ENCODE results near the gene AXIN1.

AXIN1 gene

DNA sequence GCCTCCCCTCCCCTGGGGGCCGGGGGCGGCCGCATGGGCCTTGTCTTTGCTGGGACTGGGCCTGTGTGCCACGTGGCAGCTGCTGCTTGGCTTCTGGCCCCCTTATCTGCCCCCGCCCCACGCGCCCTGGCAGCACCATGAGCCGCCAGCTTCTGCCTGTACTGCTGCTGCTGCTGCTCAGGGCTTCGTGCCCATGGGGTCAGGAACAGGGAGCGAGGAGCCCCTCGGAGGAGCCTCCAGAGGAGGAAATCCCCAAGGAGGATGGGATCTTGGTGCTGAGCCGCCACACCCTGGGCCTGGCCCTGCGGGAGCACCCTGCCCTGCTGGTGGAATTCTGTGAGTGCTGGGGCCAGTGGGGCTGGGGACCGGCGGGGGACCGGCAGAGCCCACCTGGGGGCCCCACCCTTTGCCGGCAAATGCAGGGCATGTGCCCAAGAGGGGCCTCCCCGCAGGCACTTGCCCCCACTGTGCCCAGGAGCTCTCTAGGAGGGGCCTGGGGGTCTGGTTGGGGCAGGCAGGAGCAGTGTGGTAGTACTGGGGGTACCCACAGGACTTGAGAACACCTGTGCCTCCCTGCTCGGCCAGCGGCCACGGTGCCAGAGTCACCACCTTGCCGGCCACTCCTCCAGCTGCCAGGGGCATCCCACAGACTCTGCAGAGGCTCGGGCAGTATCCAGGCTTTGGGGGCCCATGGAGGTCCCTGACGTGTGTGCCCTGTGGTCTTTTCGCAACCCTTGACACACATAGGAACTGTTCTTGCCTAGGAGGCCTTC lies 69.3 kb downstream of the AXIN1 start, which contains the start of gene PDIA2:
Gene PDIA2 (plus strand): TSS at position 132 of the 773 bp plus-strand sequence. CDS start 6 bp downstream, at position 138.
- WGBS: 89% methylated on average over 25 of the region's 25 CpGs
- Histone ChIP-seq H3K36me3 (ENCODE audit: insufficient read depth, low read length) (peaks cover 19% of the 10 kb centered on the region), H3K9me3 (ENCODE audit: insufficient read depth, low read depth, low read length) (no peaks in the 10 kb centered on the region), H3K9ac (ENCODE audit: low read depth, low read length) (no peak within 1 kb of the TSS), H3K4me3 (ENCODE audit: low read length) (no peak within 1 kb of the TSS), H3K27me3 (ENCODE audit: insufficient read depth, low read length) (peaks cover 35% of the 10 kb centered on the region), H3K4me1 (ENCODE audit: insufficient read depth, low read length) (no peaks in the 10 kb centered on the region), H3K27ac (ENCODE audit: low read depth, low read length) (no peak within 1 kb of the TSS)

DNA sequence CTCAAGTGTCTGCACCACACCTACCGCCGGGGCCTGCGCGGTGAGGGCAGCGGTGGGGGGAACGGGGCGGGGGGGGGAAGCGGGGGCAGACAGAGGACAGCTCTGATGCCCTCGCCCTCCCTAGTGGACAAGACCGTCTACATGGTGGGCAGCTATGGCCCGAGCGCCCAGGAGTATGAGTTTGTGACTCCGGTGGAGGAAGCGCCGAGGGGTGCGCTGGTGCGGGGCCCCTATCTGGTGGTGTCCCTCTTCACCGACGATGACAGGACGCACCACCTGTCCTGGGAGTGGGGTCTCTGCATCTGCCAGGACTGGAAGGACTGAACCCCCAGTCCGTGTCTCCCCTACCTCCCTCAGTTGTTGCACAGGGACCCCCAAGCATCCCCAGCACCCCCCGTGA lies 70.0 kb downstream of the AXIN1 start:
- 96% methylated on average over 22 of the region's 22 CpGs for WGBS
- H3K9ac ChIP-seq (ENCODE audit: low read depth, low read length): no peak overlapping the region

DNA sequence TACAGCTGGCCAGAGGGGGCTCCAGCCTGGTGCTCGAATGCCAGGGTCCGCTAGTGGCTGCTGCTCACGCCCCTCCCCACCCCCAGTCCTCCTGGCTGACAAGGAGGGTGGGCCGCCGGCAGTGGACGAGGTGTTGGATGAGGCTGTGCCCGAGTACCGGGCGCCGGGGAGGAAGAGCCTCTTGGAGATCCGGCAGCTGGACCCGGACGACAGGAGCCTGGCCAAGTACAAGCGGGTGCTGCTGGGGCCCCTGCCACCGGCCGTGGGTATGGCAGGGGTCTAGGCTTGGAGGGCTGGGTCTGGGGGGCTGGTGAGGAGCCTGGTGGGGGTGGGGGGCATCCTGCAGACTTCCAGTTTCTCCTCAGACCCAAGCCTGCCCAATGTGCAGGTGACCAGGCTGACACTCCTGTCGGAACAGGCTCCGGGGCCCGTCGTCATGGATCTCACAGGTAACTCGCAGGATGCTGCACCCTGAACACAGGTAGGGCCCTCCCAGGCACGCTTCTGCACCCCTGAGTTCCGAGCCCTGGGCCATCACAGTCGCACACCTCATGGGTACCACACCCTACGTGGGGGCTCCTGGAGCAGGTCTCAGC lies 70.8 kb downstream of the AXIN1 start:
- Histone ChIP-seq H3K9ac (ENCODE audit: low read depth, low read length) (no peak overlapping the region), H3K9me3 (ENCODE audit: insufficient read depth, low read depth, low read length) (no peaks in the 10 kb centered on the region), H3K27ac (ENCODE audit: low read depth, low read length) (no peak overlapping the region), H3K27me3 (ENCODE audit: insufficient read depth, low read length) (peaks cover 42% of the 10 kb centered on the region), H3K4me3 (ENCODE audit: low read length) (no peak overlapping the region), H3K36me3 (ENCODE audit: insufficient read depth, low read length) (peaks cover 5% of the 10 kb centered on the region; the same call in 1 of the 2 replicates), H3K4me1 (ENCODE audit: insufficient read depth, low read length) (no peaks in the 10 kb centered on the region)
- 90% methylated on average over 25 of the region's 25 CpGs for WGBS

More for the DNA sequence above, 70.0 kb downstream of the AXIN1 start:
- H3K27ac ChIP-seq (ENCODE audit: low read depth, low read length): no peak overlapping the region
- H3K36me3 ChIP-seq (ENCODE audit: insufficient read depth, low read length): peaks cover 12% of the 10 kb centered on the region; the same call in 1 of the 2 replicates
- H3K27me3 ChIP-seq (ENCODE audit: insufficient read depth, low read length): peaks cover 38% of the 10 kb centered on the region
- no peaks in the 10 kb centered on the region for H3K9me3 ChIP-seq (ENCODE audit: insufficient read depth, low read depth, low read length)
- H3K4me1 ChIP-seq (ENCODE audit: insufficient read depth, low read length): no peaks in the 10 kb centered on the region
- H3K4me3 ChIP-seq (ENCODE audit: low read length): no peak overlapping the region

DNA sequence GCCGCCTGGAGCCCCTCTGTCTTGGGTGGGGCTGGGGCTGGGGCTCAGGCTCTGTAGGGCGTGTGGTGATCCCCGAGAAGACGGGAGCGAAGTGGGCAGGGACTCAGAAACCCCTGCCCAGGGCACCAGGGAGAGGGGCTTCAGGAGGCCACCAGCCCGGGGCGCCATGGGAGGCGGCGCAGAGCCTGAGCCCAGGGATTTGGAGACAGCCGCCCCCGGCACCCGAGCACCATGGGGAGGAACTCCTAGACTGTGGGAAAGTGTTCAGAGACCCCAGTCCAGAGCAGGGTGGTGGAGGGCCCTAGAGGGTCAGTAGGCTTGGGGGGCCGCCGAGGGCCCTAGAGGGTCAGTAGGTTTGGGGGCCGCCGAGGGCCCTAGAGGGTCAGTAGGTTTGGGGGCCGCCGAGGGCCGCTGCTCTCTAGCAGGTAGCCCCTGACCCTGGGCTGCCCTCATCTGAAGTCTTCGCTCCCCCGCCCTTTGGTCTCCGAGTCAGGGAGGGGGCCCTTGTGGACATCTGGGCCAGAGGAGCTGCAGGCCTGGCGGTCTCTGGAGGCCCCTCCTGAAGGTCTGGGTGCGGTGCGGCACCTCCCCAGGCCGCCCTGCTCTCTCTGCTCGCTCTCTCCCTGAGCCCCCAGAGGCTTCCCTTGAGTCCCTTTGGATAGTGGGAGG lies 71.4 kb downstream of the AXIN1 start:
- Histone ChIP-seq H3K36me3 (ENCODE audit: insufficient read depth, low read length) (no peaks in the 10 kb centered on the region), H3K4me3 (ENCODE audit: low read length) (peak overlapping the region; percentile 52), H3K27ac (ENCODE audit: low read depth, low read length) (no peak overlapping the region), H3K9ac (ENCODE audit: low read depth, low read length) (peak overlapping the region; percentile 67; the same call in 1 of the 2 replicates), H3K27me3 (ENCODE audit: insufficient read depth, low read length) (peaks cover 48% of the 10 kb centered on the region), H3K9me3 (ENCODE audit: insufficient read depth, low read depth, low read length) (no peaks in the 10 kb centered on the region), H3K4me1 (ENCODE audit: insufficient read depth, low read length) (no peaks in the 10 kb centered on the region)
- 63% methylated on average over 27 of the region's 27 CpGs for WGBS

GRCh38 chr16:280552-280951 lies 72.0 kb downstream of the AXIN1 start, which contains the start of gene ARHGDIG:
Gene ARHGDIG, plus strand, starts transcription at chr16:280591. Its CDS starts 90 bp downstream, at chr16:280681.
- H3K27ac ChIP-seq (ENCODE audit: low read depth, low read length): no peak within 1 kb of the TSS
- under 1% methylated on average over 54 of the region's 54 CpGs for WGBS
- H3K4me1 ChIP-seq (ENCODE audit: insufficient read depth, low read length): no peaks in the 10 kb centered on the region
- no peaks in the 10 kb centered on the region for H3K36me3 ChIP-seq (ENCODE audit: insufficient read depth, low read length)
- peak within 1 kb of the TSS; percentile 52 for H3K4me3 ChIP-seq (ENCODE audit: low read length)
- peaks cover 52% of the 10 kb centered on the region for H3K27me3 ChIP-seq (ENCODE audit: insufficient read depth, low read length)
- no peaks in the 10 kb centered on the region for H3K9me3 ChIP-seq (ENCODE audit: insufficient read depth, low read depth, low read length)
- peak within 1 kb of the TSS; percentile 67; the same call in 1 of the 2 replicates for H3K9ac ChIP-seq (ENCODE audit: low read depth, low read length)

DNA sequence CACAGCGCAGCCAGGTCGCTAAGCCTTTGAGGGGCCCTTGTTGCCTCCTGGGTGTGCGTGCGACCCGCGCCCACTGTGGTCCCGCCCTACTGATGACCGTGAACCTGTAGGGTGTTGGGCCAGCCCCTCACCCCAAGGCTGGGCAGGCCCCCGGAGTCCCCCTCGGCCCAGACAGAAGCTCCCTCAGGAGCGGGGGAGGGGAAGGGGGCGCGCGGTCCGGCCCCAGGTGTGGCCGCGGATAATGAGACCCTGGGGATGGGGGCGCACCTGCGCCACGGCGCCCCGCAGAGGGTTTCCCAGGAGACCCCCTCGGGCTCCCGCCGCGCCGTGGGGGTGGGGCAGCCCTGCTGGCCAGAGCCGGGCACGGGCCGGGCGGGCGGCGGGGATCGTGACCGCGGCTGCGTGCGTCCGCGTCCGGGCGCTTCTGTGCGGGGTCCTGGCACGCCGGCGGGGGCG lies 72.5 kb downstream of the AXIN1 start:
- no peaks in the 10 kb centered on the region for H3K36me3 ChIP-seq (ENCODE audit: insufficient read depth, low read length)
- H3K27ac ChIP-seq (ENCODE audit: low read depth, low read length): no peak overlapping the region
- 9% methylated on average over 47 of the region's 47 CpGs for WGBS
- peaks cover 56% of the 10 kb centered on the region for H3K27me3 ChIP-seq (ENCODE audit: insufficient read depth, low read length)
- H3K4me3 ChIP-seq (ENCODE audit: low read length): peak overlapping the region; percentile 44
- H3K9me3 ChIP-seq (ENCODE audit: insufficient read depth, low read depth, low read length): no peaks in the 10 kb centered on the region
- no peaks in the 10 kb centered on the region for H3K4me1 ChIP-seq (ENCODE audit: insufficient read depth, low read length)
- H3K9ac ChIP-seq (ENCODE audit: low read depth, low read length): no peak overlapping the region

- peaks cover 61% of the 10 kb centered on the region for H3K27me3 ChIP-seq (ENCODE audit: insufficient read depth, low read length)
- 80% methylated on average over 7 of the region's 7 CpGs for WGBS
- H3K4me3 ChIP-seq (ENCODE audit: low read length): no peak overlapping the region
Observed at GRCh38 chr16:279531-279930, 73.0 kb downstream of the AXIN1 start.

GRCh38 chr16:278863-279366 lies 73.6 kb downstream of the AXIN1 start:
- Histone ChIP-seq H3K27me3 (ENCODE audit: insufficient read depth, low read length) (peaks cover 67% of the 10 kb centered on the region), H3K9me3 (ENCODE audit: insufficient read depth, low read depth, low read length) (no peaks in the 10 kb centered on the region), H3K4me3 (ENCODE audit: low read length) (no peak overlapping the region), H3K4me1 (ENCODE audit: insufficient read depth, low read length) (no peaks in the 10 kb centered on the region), H3K27ac (ENCODE audit: low read depth, low read length) (no peak overlapping the region), H3K9ac (ENCODE audit: low read depth, low read length) (no peak overlapping the region), H3K36me3 (ENCODE audit: insufficient read depth, low read length) (no peaks in the 10 kb centered on the region)
- WGBS: 84% methylated on average over 6 of the region's 6 CpGs

More at GRCh38 chr16:279531-279930, 73.0 kb downstream of the AXIN1 start:
- no peak overlapping the region for H3K27ac ChIP-seq (ENCODE audit: low read depth, low read length)
- H3K36me3 ChIP-seq (ENCODE audit: insufficient read depth, low read length): no peaks in the 10 kb centered on the region
- no peaks in the 10 kb centered on the region for H3K9me3 ChIP-seq (ENCODE audit: insufficient read depth, low read depth, low read length)
- H3K4me1 ChIP-seq (ENCODE audit: insufficient read depth, low read length): no peaks in the 10 kb centered on the region
- no peak overlapping the region for H3K9ac ChIP-seq (ENCODE audit: low read depth, low read length)

DNA sequence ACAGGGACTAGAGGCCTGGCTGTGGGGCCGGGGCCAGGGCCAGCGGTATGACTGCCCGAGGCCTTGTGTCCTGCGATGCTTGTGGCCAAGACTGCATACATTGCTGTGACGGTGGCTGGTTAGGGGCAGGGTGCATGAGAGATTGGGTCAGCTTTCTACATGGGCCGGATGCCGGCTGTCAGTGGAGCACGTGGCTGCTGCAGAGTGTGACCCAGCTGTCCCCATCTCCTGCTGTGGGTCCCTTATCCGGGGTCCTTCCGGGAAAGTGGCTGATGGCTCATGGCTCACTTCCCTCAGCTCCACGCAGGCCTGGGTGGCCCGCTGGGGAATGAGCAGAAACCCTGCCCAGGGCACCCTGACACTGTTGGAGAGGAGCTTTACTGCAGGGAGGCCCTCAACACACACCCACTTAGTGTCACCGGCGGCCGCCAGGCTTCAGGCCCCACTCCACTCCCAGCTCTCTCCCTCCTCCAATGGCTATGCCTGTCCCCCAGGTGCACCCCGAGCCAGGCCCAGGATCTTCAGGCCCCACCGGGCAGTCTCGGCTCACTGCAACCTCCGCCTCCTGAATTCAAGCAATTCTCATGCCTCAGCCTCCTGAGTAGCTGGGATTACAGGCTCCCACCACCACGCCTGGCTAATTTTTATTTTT lies 76.0 kb downstream of the AXIN1 start:
- Histone ChIP-seq H3K27ac (ENCODE audit: low read depth, low read length) (no peak overlapping the region), H3K4me1 (ENCODE audit: insufficient read depth, low read length) (no peaks in the 10 kb centered on the region), H3K27me3 (ENCODE audit: insufficient read depth, low read length) (peaks cover 63% of the 10 kb centered on the region), H3K9me3 (ENCODE audit: insufficient read depth, low read depth, low read length) (no peaks in the 10 kb centered on the region), H3K9ac (ENCODE audit: low read depth, low read length) (no peak overlapping the region), H3K4me3 (ENCODE audit: low read length) (no peak overlapping the region), H3K36me3 (ENCODE audit: insufficient read depth, low read length) (no peaks in the 10 kb centered on the region)
- WGBS: 84% methylated on average over 20 of the region's 20 CpGs

GRCh38 chr16:275786-276232 lies 76.7 kb downstream of the AXIN1 start, which contains the start of gene RGS11:
Gene RGS11, minus strand, starts transcription at chr16:275944. Its CDS starts 33 bp downstream, at chr16:275911.
- Histone ChIP-seq H3K4me3 (ENCODE audit: low read length) (peak within 1 kb of the TSS; percentile 45), H3K27ac (ENCODE audit: low read depth, low read length) (no peak within 1 kb of the TSS), H3K4me1 (ENCODE audit: insufficient read depth, low read length) (no peaks in the 10 kb centered on the region), H3K27me3 (ENCODE audit: insufficient read depth, low read length) (peaks cover 55% of the 10 kb centered on the region), H3K9ac (ENCODE audit: low read depth, low read length) (no peak within 1 kb of the TSS), H3K36me3 (ENCODE audit: insufficient read depth, low read length) (no peaks in the 10 kb centered on the region), H3K9me3 (ENCODE audit: insufficient read depth, low read depth, low read length) (no peaks in the 10 kb centered on the region)
- 8% methylated on average over 56 of the region's 56 CpGs for WGBS
